H1 (cell line): ENCODE data around the gene SRRM3. TPM values are rescaled to one million over a fixed set of nuclear protein-coding genes. Genes with fewer than 3 reads are reported as not detected.

Source experiments
- CBX8 ChIP-seq: fragments of 300-800, 300-1000 bp; sonication (generic); IDR thresholded peaks from 2 replicates; pipeline ENCODE4 v1.7.1; 2016; ENCODE audit warnings: low read depth, low read length, borderline replicate concordance
- NANOG ChIP-seq: IDR thresholded peaks from 2 replicates; pipeline ENCODE4 v1.6.1; 2011; ENCODE audit warnings: low read length, low read depth, mild to moderate bottlenecking, inconsistent platforms; ENCODE audit not compliant: insufficient read depth, poor library complexity, severe bottlenecking
- RFX5 ChIP-seq: IDR thresholded peaks from 2 replicates; pipeline ENCODE4 v1.6.1; 2011; ENCODE audit warnings: low read depth, low read length, improper control_type of control experiment, borderline replicate concordance
- SIN3A ChIP-seq, 2 experiments: IDR thresholded peaks in 1 of 2; conservative IDR thresholded peaks in 1 of 2; 2 replicates each; pipeline ENCODE4 v1.6.1; 2011 to 2012; ENCODE audit warnings: low read length in 2 of 2, improper control_type of control experiment in 1 of 2, low read depth in 1 of 2, mild to moderate bottlenecking in 1 of 2
- ZNF274 ChIP-seq: IDR thresholded peaks from 2 replicates; pipeline ENCODE4 v1.7.0; 2012; ENCODE audit warnings: low read length, borderline replicate concordance; ENCODE audit errors: extremely low read depth
- polyA plus RNA-seq, 7 experiments: library from polyadenylated mRNA; depleted of rRNA in 3 of 7; stranded (reverse) in 5 of 7; unstranded in 2 of 7; fragments of >200 nt in 5 of 7; fragments of 200-250 nt in 2 of 7; gene quantifications; 1 replicate in 5 of 7; 2 replicates in 1 of 7; 4 replicates in 1 of 7; pipeline versions ENCODE4 v1.2.1 to v1.2.3, GENCODE V29; 2011 to 2013; ENCODE audit warnings: missing spikeins in 2 of 7, mixed read lengths in 2 of 7
- total RNA-seq: library from RNA; stranded (reverse); fragmentation: NEBNext Ultra II Directional; extraction: Animal tissue kit (Norgen Biotek cat#: 25700); gene quantifications from 2 replicates; pipeline ENCODE4 v1.2.1, GENCODE V29; 2021

SRRM3 gene
- total and polyA plus RNA-seq, 2 of the 8 experiments (the other 6 are each of a cell fraction or from before 2014, with no cell fraction given) = 10.4 to 17.4 TPM

- TF ChIP-seq NANOG (no peak), RFX5 (no peak), ZNF274 (no peak), CBX8 (no peak), SIN3A (conservative IDR thresholded peaks at IDR 0.05 in 1 of 2, IDR thresholded peaks at IDR 0.05 in 1 of 2; ENCODE audit: low read depth in 1 of 2, low read length in 2 of 2) (no peak)
Measured at GRCh38 chr7:76233538-76234281, 32.0 kb downstream of the SRRM3 start (continued).
